B cell (primary cell): ENCODE measurements around the gene MYO1E. TPM values are rescaled to one million over a fixed set of nuclear protein-coding genes. Genes with fewer than 3 reads are reported as not detected.
A peak's percentile ranks its signal among the peaks of the same experiment; 100 is the strongest.

ENCODE experiments used
- ATAC-seq: fragments of 200-7000 bp; cut with Tn5 transposase; one replicate; pipeline ENCODE4 v1.10.0; 2021; ENCODE audit warnings: low read depth, mild to moderate bottlenecking, moderate number of reproducible peaks, moderate library complexity
- CTCF ChIA-PET: fragments of 350-600 bp; sonication (Branson Sonifier 250); formaldehyde crosslinking; loops from one replicate; lab custom pipeline; 2021; ENCODE audit warnings: antibody characterized with exemption, inconsistent platforms; lab: Charles Lee
- POLR2A ChIA-PET: fragments of 350-600 bp; sonication (Branson Sonifier 250); formaldehyde crosslinking; loops from one replicate; lab custom pipeline; 2021; ENCODE audit warnings: antibody characterized with exemption; lab: Charles Lee
- DNase-seq: peaks from one replicate; pipeline ENCODE4 v3.0.0; 2013
- H2AFZ ChIP-seq: 2 replicates; pipeline ENCODE4 v1.6.1; 2012; ENCODE audit warnings: mild to moderate bottlenecking, low read depth, low read length; ENCODE audit not compliant: insufficient read depth, poor library complexity, severe bottlenecking
- H3K27ac ChIP-seq, 2 donors: 1 replicate in 1 of 2; 2 replicates in 1 of 2; pipeline ENCODE4 v1.5.1; 2012 to 2013; ENCODE audit warnings: low read length in 2 of 2, mild to moderate bottlenecking in 2 of 2, moderate library complexity in 1 of 2
- H3K27me3 ChIP-seq, 4 experiments: fragments of 200-600 bp in 1 of 4; sonication (generic) in 1 of 4; replicated peaks in 1 of 4; 1 replicate in 2 of 4; 2 replicates in 2 of 4; pipeline versions ENCODE4 v1.6.1 to v1.7.0; 2013 to 2016; ENCODE audit warnings: low read length in 3 of 4, mild to moderate bottlenecking in 2 of 4, mixed read lengths in 1 of 4, moderate library complexity in 1 of 4; ENCODE audit not compliant: insufficient read depth in 4 of 4, control insufficient read depth in 3 of 4; ENCODE audit errors: control extremely low read depth in 1 of 4
- H3K36me3 ChIP-seq, 2 experiments: replicated peaks in 1 of 2; 1 replicate in 1 of 2; 2 replicates in 1 of 2; pipeline versions ENCODE4 v1.6.1 to v1.7.1; 2013; ENCODE audit warnings: low read length in 1 of 2; ENCODE audit not compliant: insufficient read depth in 2 of 2, control insufficient read depth in 1 of 2; ENCODE audit errors: control extremely low read depth in 1 of 2, extremely low read depth in 1 of 2
- H3K4me1 ChIP-seq, 2 donors: fragments of 200-600 bp in 1 of 2; sonication (generic) in 1 of 2; 1 replicate in 1 of 2; 2 replicates in 1 of 2; pipeline versions ENCODE4 v1.5.1 to v1.6.1; 2013 to 2017; ENCODE audit warnings: low read length in 2 of 2; ENCODE audit not compliant: control insufficient read depth in 2 of 2, insufficient read depth in 2 of 2
- H3K4me2 ChIP-seq: replicated peaks from 2 replicates; pipeline ENCODE3; 2012; ENCODE audit warnings: mild to moderate bottlenecking, low read depth, low read length; ENCODE audit not compliant: poor library complexity, severe bottlenecking
- H3K4me3 ChIP-seq, 5 experiments: fragments of 200-600 bp in 1 of 5; sonication (generic) in 1 of 5; 1 replicate in 3 of 5; 2 replicates in 2 of 5; pipeline versions ENCODE4 v1.5.1 to v1.7.0; 2011 to 2016; ENCODE audit warnings: low read length in 4 of 5, mild to moderate bottlenecking in 4 of 5, low read depth in 2 of 5, control low read depth in 1 of 5, moderate library complexity in 1 of 5; ENCODE audit not compliant: insufficient read depth in 1 of 5; ENCODE audit errors: control extremely low read depth in 1 of 5, extremely low read depth in 1 of 5
- H3K79me2 ChIP-seq: fragments of 200-600 bp; sonication (generic); one replicate; pipeline ENCODE4 v1.6.0; 2016; ENCODE audit warnings: low read length; ENCODE audit not compliant: control insufficient read depth, insufficient read depth
- H3K9ac ChIP-seq: fragments of 200-600 bp; sonication (generic); 2 replicates; pipeline ENCODE4 v1.6.1; 2017; ENCODE audit warnings: mild to moderate bottlenecking, low read length, moderate library complexity
- H3K9me3 ChIP-seq, 3 donors: one replicate each; pipeline versions ENCODE4 v1.6.1 to v1.7.1; 2013; ENCODE audit warnings: low read length in 2 of 3; ENCODE audit not compliant: control insufficient read depth in 2 of 3, insufficient read depth in 1 of 3; ENCODE audit errors: control extremely low read depth in 1 of 3
- H4K20me1 ChIP-seq: 2 replicates; pipeline ENCODE4 v1.6.0; 2012; ENCODE audit warnings: mild to moderate bottlenecking, low read length; ENCODE audit not compliant: insufficient read depth, control insufficient read depth, poor library complexity, severe bottlenecking
- H3K27ac Mint-ChIP-seq: one replicate; pipeline ENCODE4 v1.8.0; 2021; ENCODE audit warnings: mixed read lengths
- H3K27me3 Mint-ChIP-seq: one replicate; pipeline ENCODE4 v1.8.0; 2021; ENCODE audit warnings: mixed read lengths
- H3K4me1 Mint-ChIP-seq: one replicate; pipeline ENCODE4 v1.8.0; 2021; ENCODE audit warnings: mixed read lengths
- H3K4me3 Mint-ChIP-seq: one replicate; pipeline ENCODE4 v1.8.0; 2021; ENCODE audit warnings: mixed read lengths
- H3K9me3 Mint-ChIP-seq: one replicate; pipeline ENCODE4 v1.8.0; 2022; ENCODE audit warnings: mixed read lengths; ENCODE audit not compliant: insufficient read depth
- CTCF ChIP-seq: fragments of 200-600 bp; IDR thresholded peaks from one replicate; pipeline ENCODE4 v1.8.0; 2022; ENCODE audit warnings: antibody characterized with exemption, mild to moderate bottlenecking
- EZH2 ChIP-seq: IDR thresholded peaks from 2 replicates; pipeline ENCODE4 v1.6.1; 2012; ENCODE audit warnings: borderline replicate concordance, low read depth, mild to moderate bottlenecking, moderate library complexity, low read length; ENCODE audit not compliant: insufficient read depth, poor library complexity, severe bottlenecking
- WGBS: methylation state at CpG from one replicate; pipeline ENCODE4 v1.1.5; 2013; ENCODE audit warnings: missing lambda C conversion rate; ENCODE audit not compliant: insufficient coverage; 5-methylcytosine and 5-hydroxymethylcytosine counted together
- intact Hi-C: fragments of 100-400 bp; cut with micrococcal nuclease; formaldehyde crosslinking; loops from one replicate; pipeline ENCODE4 v1.10.0; 2022
- polyA plus RNA-seq: library from polyadenylated mRNA; depleted of rRNA; stranded (reverse); fragments of >200 nt; gene quantifications from 2 replicates; pipeline ENCODE4 v1.2.3, GENCODE V29; 2012
- total RNA-seq, 2 donors: library from RNA; stranded (reverse); fragments of 120-200 nt in 1 of 2; gene quantifications; 1 replicate in 1 of 2; 2 replicates in 1 of 2; pipeline versions ENCODE4 v1.2.3 to v1.2.4, GENCODE V29; 2013 to 2022

MYO1E gene
- total and polyA plus RNA-seq, 2 donors (not counting 1 experiment from before 2014, with no cell fraction given): 11.9 to 100.0 TPM

- H3K79me2 ChIP-seq: peaks cover 87% of the 10 kb centered on the region
- Mint-ChIP-seq H3K4me1 (peaks cover 60% of the 10 kb centered on the region), H3K9me3 (no peaks in the 10 kb centered on the region), H3K4me3 (peak overlapping the region; percentile 18), H3K27ac (peak overlapping the region; percentile 97), H3K27me3 (no peaks in the 10 kb centered on the region)
- DNase-seq (no peak), ATAC-seq (no peak)
- no peak overlapping the region for H3K9ac ChIP-seq
- peak overlapping the region; percentile 90 for H3K4me2 ChIP-seq
- 80% methylated on average over 1 of the region's 2 CpGs for WGBS
- peak overlapping the region; percentile 0 to 53 for H3K27ac ChIP-seq
- CTCF ChIA-PET: interaction anchor here (0.9 to 1.6 kb wide), 3 partner anchors 9 to 122 kb away, joined by 3 to 4 read pairs (median 3); no protein-coding TSS in a partner anchor
- H3K27me3 ChIP-seq: no peaks in the 10 kb centered on the region
- TF ChIP-seq EZH2 (no peak), CTCF (no peak)
- H4K20me1 ChIP-seq: peaks cover 10% of the 10 kb centered on the region
- no peak overlapping the region for H2AFZ ChIP-seq
- no peaks in the 10 kb centered on the region for H3K36me3 ChIP-seq
- POLR2A ChIA-PET: no interaction called here
- no peak overlapping the region for H3K4me3 ChIP-seq
- no peaks in the 10 kb centered on the region for H3K9me3 ChIP-seq
- H3K4me1 ChIP-seq: peaks cover 36 to 44% of the 10 kb centered on the region in 2 donors
- intact Hi-C loops: no loop called here
These were observed 3.1 kb downstream of the MYO1E start for GRCh38 chr15:59369597-59369996.

- Histone ChIP-seq H3K4me2 (no peak overlapping the region), H3K9me3 (no peaks in the 10 kb centered on the region), H2AFZ (no peak overlapping the region), H3K4me3 (no peak overlapping the region), H3K27ac (no peak overlapping the region), H3K79me2 (peaks cover 93% of the 10 kb centered on the region), H3K9ac (no peak overlapping the region), H4K20me1 (peaks cover 20% of the 10 kb centered on the region), H3K36me3 (no peaks in the 10 kb centered on the region), H3K27me3 (no peaks in the 10 kb centered on the region), H3K4me1 (peaks cover 32 to 36% of the 10 kb centered on the region in 2 donors)
- ChIA-PET CTCF (interaction anchor here (1.3 to 1.5 kb wide), 2 partner anchors 46 to 120 kb away, joined by 3 to 5 read pairs; no protein-coding TSS in a partner anchor), POLR2A (interaction anchor here (0.6 to 1.0 kb wide), 3 partner anchors 12 to 572 kb away, joined by 3 to 4 read pairs (median 3); no protein-coding TSS in a partner anchor)
- no peak overlapping the region for H3K4me3 Mint-ChIP-seq
- H3K9me3 Mint-ChIP-seq: no peaks in the 10 kb centered on the region
- no peaks in the 10 kb centered on the region for H3K27me3 Mint-ChIP-seq
- no peak for DNase-seq
- TF ChIP-seq CTCF (no peak), EZH2 (no peak)
- ATAC-seq: no peak
- H3K4me1 Mint-ChIP-seq: peaks cover 53% of the 10 kb centered on the region
- WGBS: 68% methylated on average over 5 of the region's 5 CpGs
- intact Hi-C loops: no loop called here
- no peak overlapping the region for H3K27ac Mint-ChIP-seq
These were observed 5.6 kb downstream of the MYO1E start for GRCh38 chr15:59367022-59367451.
